Ureter (tissue), 1 donor: Measurements from ENCODE around the gene UBE2N. TPM values are rescaled to one million over a fixed set of nuclear protein-coding genes. Genes with fewer than 3 reads are reported as not detected.
"Not testable (repeated sequence)": the region's sequence is repeated elsewhere in the genome, so short reads cannot be mapped to it uniquely, and the experiment has no call there.

Source experiments
- DNase-seq: peaks from one replicate; pipeline ENCODE4 v3.0.0-alpha.2; 2020; ENCODE audit warnings: low spot score
- total RNA-seq: library from RNA; stranded (reverse); gene quantifications from one replicate; pipeline ENCODE4 v1.2.4, GENCODE V29; 2023
- donor health status: DM: yes; HTN: yes; CAD: no.

UBE2N gene
- total RNA-seq, 1 donor from 2014 or later, result 133 TPM

DNA sequence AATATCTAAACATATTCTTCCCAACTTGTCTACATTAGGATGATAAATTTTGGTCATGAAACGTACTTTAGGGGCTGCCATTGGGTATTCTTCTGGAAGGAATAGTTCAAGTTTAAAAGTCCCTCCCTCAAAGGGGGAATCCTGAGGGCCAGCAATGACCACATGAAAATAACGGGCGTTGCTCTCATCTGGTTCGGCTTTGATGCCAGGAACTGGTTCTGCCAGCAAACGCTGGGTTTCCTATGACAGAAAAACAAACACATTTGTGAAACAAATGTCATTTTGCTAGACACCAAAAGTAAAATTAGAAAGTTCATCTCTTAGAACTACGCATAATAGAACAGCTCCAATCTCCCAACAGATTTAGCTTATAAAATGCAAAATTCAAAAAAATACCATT, 30.7 kb downstream of the UBE2N start:
- DNase-seq, result not testable (repeated sequence)

- DNase-seq, result not testable (repeated sequence)
Measured at GRCh38 chr12:93409343-93410187, 32.2 kb downstream of the UBE2N start.

DNA sequence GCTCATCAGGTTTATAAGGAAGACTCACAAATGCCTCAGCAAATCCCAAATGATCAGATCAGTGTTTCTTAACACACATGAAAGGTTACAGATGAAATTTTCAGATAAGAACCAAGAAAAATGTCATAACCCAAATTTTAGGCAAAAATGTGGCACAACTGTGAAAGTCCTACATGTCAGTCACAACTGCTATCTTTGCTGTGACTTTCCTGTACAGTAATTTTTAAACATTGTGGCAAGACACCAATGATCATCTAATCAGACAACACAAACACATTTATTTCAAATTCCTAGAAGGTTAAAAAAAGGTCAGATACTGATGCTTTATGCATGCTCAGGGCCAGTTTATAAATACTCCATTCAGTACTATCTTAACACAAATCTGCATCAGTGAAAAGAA, 32.9 kb downstream of the UBE2N start:
- DNase-seq, result no peak

DNA sequence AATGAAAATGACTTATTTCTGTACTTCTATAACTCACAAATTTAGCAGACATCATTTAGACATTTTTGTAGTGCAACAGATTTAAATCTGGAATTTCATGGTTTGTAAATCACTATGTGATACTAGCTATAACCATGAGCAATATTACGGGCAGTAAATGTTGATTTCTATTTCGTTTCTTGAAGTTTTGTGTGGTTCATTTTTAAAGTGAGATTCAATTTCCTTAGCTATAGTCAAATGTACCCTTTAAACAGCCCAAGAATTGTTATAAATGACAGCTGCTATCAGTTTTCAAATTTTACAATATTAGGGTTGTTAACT, 33.8 kb downstream of the UBE2N start:
- no peak for DNase-seq

GRCh38 chr12:93407054-93407962, 34.4 kb downstream of the UBE2N start:
- DNase-seq, result no peak

DNA sequence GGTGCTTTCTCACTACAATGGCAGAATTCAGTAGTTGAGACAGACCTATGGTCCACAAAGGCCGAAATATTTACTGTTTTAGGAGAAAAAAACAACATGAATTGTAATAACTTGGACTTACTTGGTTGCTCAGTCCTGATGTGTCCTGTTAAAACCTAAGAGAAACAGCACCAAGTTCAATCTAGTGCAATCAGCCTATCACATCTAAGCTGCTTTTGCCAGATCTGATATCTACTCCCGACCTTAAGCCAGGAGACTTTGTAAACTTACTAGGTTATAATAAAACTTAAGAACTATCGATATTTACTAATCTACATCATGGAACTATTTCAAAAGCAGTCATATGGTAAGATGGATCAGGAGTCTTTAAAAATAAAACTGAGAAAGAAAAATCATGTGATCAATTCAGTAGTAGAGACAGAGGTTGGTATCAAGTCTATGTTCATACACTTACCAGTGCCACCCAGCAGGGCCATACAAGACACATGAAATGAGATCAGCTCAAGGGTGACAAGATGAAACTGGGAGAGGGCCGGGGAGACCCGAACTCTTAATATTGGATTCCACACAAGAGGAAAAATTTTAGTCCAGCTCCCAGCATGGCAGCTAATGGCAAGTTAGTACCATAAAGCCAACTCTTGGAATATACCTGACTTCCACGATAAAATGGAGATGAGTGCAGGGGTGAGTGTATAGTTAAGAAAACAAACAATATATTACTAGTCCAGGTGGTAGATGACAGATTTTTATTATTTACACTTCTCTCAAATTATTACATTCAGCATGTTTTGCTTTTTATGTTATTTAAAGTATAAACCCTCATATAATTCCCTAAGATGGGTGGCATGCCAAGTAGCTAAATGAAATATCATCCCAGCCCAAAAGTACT, 36.5 kb downstream of the UBE2N start:
- DNase-seq, result no peak

GRCh38 chr12:93403988-93404803, 37.6 kb downstream of the UBE2N start:
- no peak for DNase-seq

- DNase-seq, result no peak
Measured at GRCh38 chr12:93402333-93403311, 39.1 kb downstream of the UBE2N start.

DNA sequence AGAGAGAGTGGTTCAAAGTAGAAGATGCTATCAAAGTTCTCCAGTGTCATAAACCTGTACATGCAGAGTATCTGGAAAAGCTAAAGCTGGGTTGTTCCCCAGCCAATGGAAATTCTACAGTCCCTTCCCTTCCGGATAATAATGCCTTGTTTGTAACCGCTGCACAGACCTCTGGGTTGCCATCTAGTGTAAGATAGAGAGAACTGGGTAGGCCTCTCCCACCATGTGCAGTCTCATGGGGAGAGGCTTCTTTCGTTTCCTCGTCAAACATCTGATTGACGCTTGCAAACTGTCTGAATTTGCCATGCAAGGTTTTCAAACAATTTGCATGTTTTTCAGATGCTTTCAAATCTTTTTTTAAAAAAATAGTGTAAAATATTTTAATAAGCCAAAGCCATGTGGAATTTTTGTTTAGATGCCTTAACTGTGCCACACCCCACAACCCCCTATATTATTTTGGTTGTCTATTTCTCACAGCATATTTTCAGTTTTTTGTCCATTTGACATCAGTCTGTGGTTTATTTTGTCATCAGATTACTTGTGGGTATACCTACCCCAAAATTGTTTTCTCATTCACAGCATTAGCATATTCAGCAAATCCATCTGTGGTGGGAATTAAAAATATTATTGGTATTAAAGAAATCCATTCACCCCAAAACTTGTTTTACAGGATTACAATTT, 42.4 kb downstream of the UBE2N start:
- DNase-seq, result not testable (repeated sequence)

DNA sequence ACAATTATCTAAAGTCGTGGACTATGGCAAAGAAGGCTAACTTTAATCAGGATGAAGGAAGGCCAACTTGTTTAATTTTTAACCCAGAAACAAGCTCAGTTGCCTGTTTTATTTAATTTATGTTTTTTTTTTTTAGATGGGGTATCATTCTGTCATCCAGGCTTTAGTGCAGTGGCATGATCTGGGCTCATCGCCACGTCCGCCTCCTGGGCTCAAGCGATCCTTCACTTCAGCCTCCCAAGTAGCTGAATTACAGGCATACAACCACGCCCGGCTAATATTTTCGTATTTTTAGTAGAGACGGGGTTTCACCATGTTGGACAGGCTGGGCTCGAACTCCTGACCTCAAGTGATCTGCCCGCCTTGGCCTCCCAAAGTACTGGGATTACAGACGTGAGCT, 44.3 kb downstream of the UBE2N start:
- DNase-seq, result no peak

GRCh38 chr12:93393425-93393824, 48.3 kb downstream of the UBE2N start:
- no peak for DNase-seq

DNA sequence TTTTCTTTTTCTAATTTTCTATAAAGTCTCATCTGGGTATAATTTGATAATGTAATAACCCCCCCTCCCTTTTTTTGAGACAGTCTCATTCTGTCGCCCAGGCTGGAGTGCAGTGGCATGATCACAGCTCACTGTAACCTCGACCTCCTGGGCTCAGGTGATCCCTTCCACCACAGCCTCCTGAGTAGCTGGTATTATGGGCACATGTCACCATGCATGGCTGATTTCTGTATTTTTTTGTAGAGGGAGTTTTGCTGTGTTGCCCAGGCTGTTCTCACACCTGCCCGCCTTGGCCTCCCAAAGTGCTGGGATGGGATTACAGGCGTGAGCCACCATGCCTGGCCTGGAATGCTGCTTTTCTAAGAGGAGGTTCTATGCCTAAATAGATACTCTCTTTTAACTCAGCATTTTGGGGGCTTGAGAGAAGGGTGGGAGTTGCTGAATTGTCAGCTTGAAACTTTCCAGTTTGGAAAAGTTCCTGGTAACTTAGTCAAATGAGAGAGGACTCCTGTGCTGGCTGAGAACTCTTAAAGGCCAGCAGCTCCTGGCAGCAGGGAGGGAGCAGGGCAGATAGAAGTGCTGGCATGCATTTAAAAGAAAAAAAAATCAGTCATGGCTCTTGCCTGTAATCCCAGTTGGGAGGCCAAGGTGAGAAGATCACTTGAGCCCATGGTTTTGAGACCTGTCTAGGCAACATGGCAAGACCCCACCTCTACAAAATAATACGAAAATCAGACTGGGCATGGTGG, 51.0 kb downstream of the UBE2N start:
- no peak for DNase-seq

DNA sequence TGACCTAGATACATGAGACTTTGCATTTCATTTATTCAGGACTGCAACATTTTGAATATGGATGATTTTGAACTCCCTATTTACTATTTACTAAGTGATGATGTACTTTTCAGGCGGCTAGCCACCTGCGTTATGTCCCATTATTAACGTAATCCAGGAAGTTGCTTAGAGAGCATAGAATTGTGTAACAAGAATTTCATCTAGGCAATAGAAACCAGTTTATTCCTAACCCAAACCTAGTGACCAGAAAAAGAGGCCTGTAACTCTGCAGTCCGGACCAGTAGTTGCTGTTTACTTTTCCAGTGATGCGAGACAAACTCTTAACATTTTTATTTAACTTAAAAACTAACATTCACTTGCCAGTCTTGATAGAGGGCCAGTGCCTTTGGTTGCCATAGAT, 51.7 kb downstream of the UBE2N start:
- DNase-seq, result no peak

- DNase-seq, result no peak
Measured at GRCh38 chr12:93387780-93388179, 54.0 kb downstream of the UBE2N start.

- DNase-seq, result not testable (repeated sequence)
Measured at GRCh38 chr12:93381976-93382437, 59.7 kb downstream of the UBE2N start.

GRCh38 chr12:93381161-93381975, 60.4 kb downstream of the UBE2N start:
- DNase-seq, result no peak

DNA sequence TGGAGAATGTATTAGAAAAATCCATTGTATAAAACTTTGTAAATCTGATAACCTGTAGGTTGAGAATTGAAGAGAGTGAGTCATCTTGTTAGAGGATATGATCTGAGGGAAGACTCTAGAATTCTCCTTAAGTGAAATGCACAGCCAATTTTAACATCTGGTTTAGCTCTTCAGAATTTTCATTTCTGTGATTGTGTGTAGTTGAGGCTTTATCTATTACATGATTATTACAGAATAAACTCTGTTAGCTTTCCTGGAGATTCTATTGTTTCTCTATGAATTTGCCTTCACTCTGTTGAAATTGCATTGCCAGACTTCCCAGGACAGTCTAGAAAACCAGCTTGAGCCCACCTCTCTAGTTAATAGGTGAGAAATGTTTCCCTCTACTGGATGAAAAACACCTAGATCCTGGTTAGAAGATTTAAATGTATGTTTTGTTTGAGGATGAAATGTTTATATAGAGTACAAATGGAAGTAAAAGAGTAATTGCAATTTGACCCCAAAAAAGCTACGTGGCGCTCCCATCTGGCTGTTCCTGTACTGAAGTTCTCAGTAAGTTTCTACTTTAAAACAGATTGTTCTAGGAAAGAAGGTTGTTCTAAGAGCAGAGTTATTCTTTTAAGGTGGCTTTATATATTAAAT, 61.1 kb downstream of the UBE2N start:
- DNase-seq, result no peak
